Panc1 (cell line): ENCODE data around the gene TAF15. TPM values are rescaled to one million over a fixed set of nuclear protein-coding genes. Genes with fewer than 3 reads are reported as not detected.

ENCODE experiments used
- ATAC-seq: fragments of 200-7000 bp; cut with Tn5 transposase; 2 replicates; pipeline ENCODE4 v1.9.1; 2020; ENCODE audit warnings: mild to moderate bottlenecking, moderate library complexity
- BruUV-seq: library from RNA; stranded (reverse); fragments of 400-500 nt; replicated peaks from 2 replicates; lab custom pipeline; 2021; lab: Mats Ljungman, UMichigan
- CTCF ChIA-PET: fragments of 300-600 bp; sonication (Branson Sonifier 250); formaldehyde crosslinking; loops from one replicate; lab custom pipeline; 2022; ENCODE audit warnings: antibody characterized with exemption; lab: Charles Lee
- POLR2A ChIA-PET: fragments of 300-600 bp; sonication (Branson Sonifier 250); formaldehyde crosslinking; loops from one replicate; lab custom pipeline; 2022; ENCODE audit warnings: antibody characterized with exemption; lab: Charles Lee
- DNase-seq: peaks from one replicate; pipeline ENCODE4 v3.0.0-alpha.2; 2010; ENCODE audit warnings: low read depth, low spot score
- H3K27ac ChIP-seq: 2 replicates; pipeline ENCODE4 v1.5.1; 2011; ENCODE audit warnings: mild to moderate bottlenecking, low read length, inconsistent platforms
- H3K27me3 ChIP-seq: fragments of 200-500 bp; sonication (Bioruptor generic); 2 replicates; pipeline ENCODE4 v1.6.0; 2014; ENCODE audit warnings: low read length, inconsistent platforms; ENCODE audit not compliant: control insufficient read depth, insufficient read depth
- H3K36me3 ChIP-seq: fragments of 200-500 bp; sonication (Bioruptor generic); 2 replicates; pipeline ENCODE4 v1.5.1; 2014; ENCODE audit warnings: inconsistent platforms, mild to moderate bottlenecking, low read length, moderate library complexity; ENCODE audit not compliant: control insufficient read depth, insufficient read depth
- H3K4me1 ChIP-seq: 2 replicates; pipeline ENCODE4 v1.5.1; 2011; ENCODE audit warnings: inconsistent platforms, mild to moderate bottlenecking, low read length, moderate library complexity; ENCODE audit not compliant: control insufficient read depth, insufficient read depth
- H3K4me3 ChIP-seq, 2 experiments: 2 replicates each; pipeline ENCODE4 v1.5.1; 2011 to 2012; ENCODE audit warnings: low read depth in 2 of 2, low read length in 2 of 2, mild to moderate bottlenecking in 2 of 2, inconsistent platforms in 1 of 2, moderate library complexity in 1 of 2
- H3K9me3 ChIP-seq: fragments of 200-500 bp; sonication (Bioruptor generic); 2 replicates; pipeline ENCODE4 v1.5.1; 2014; ENCODE audit warnings: low read depth, mild to moderate bottlenecking, inconsistent platforms, low read length, moderate library complexity; ENCODE audit not compliant: control insufficient read depth, insufficient read depth
- POLR2AphosphoS5 ChIP-seq: IDR thresholded peaks from 2 replicates; pipeline ENCODE4 v1.6.1; 2012; ENCODE audit warnings: mild to moderate bottlenecking, low read depth, low read length, moderate library complexity
- SIN3A ChIP-seq: IDR thresholded peaks from 2 replicates; pipeline ENCODE4 v1.6.1; 2012; ENCODE audit warnings: low read depth, mild to moderate bottlenecking, low read length, moderate library complexity, borderline replicate concordance; ENCODE audit not compliant: insufficient read depth
- TCF7L2 ChIP-seq: IDR thresholded peaks from 2 replicates; pipeline ENCODE4 v1.6.1; 2011; ENCODE audit warnings: mild to moderate bottlenecking, low read depth, low read length, inconsistent platforms
- in situ Hi-C: cut with HindIII; loops from 2 replicates; pipeline ENCODE4 v1.10.0; 2016; ENCODE audit warnings: low sequenced_read_pairs, low pct_unique_long_range_greater_than_20kb
- intact Hi-C: fragments of 100-400 bp; cut with micrococcal nuclease; formaldehyde crosslinking; loops from one replicate; pipeline ENCODE4 v1.10.0; 2022; ENCODE audit not compliant: unreplicated experiment
- total RNA-seq: library from RNA; stranded (reverse); gene quantifications from one replicate; pipeline ENCODE4 v1.2.1, GENCODE V29; 2021; ENCODE audit not compliant: unreplicated experiment
- TF ChIP-seq, protein P1 (sequence below), 2 experiments: IDR thresholded peaks; 2 replicates each; pipeline ENCODE4 v1.6.1; 2011 to 2012; ENCODE audit warnings: low read depth in 2 of 2, control low read depth in 1 of 2, low read length in 1 of 2, mild to moderate bottlenecking in 1 of 2, moderate library complexity in 1 of 2; ENCODE audit not compliant: insufficient read depth in 1 of 2
- TF ChIP-seq, protein P2 (sequence below): fragments of 450-650 bp; IDR thresholded peaks from 2 replicates; pipeline ENCODE4 v1.5.1; 2017; ENCODE audit warnings: mild to moderate bottlenecking

TAF15 gene
- total RNA-seq, 1 experiment from 2014 or later: 249 TPM

DNA sequence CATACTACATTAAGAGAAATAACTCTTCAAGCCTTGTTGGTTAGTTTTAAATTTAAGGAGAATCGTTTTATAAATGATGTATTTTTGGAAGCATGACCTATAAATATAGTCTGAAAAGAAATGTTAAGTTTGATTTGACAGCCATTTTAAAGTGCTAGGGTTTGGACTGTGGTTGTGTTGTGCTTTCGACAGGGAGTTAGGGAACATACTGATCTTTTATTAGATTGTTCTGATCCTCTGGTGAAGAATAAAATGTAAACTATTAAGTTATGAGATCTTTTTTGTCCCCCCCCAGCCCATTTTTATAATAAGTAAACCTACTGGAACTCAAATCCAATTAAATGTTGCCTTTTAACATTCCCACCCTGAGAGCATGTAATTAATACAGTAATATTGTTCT is 12.0 kb downstream of the TAF15 start:
- TF ChIP-seq SIN3A: no peak
- TF ChIP-seq, protein P1, sequence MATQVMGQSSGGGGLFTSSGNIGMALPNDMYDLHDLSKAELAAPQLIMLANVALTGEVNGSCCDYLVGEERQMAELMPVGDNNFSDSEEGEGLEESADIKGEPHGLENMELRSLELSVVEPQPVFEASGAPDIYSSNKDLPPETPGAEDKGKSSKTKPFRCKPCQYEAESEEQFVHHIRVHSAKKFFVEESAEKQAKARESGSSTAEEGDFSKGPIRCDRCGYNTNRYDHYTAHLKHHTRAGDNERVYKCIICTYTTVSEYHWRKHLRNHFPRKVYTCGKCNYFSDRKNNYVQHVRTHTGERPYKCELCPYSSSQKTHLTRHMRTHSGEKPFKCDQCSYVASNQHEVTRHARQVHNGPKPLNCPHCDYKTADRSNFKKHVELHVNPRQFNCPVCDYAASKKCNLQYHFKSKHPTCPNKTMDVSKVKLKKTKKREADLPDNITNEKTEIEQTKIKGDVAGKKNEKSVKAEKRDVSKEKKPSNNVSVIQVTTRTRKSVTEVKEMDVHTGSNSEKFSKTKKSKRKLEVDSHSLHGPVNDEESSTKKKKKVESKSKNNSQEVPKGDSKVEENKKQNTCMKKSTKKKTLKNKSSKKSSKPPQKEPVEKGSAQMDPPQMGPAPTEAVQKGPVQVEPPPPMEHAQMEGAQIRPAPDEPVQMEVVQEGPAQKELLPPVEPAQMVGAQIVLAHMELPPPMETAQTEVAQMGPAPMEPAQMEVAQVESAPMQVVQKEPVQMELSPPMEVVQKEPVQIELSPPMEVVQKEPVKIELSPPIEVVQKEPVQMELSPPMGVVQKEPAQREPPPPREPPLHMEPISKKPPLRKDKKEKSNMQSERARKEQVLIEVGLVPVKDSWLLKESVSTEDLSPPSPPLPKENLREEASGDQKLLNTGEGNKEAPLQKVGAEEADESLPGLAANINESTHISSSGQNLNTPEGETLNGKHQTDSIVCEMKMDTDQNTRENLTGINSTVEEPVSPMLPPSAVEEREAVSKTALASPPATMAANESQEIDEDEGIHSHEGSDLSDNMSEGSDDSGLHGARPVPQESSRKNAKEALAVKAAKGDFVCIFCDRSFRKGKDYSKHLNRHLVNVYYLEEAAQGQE (IDR thresholded peaks at IDR 0.05; ENCODE audit: insufficient read depth in 1 of 2, low read depth in 2 of 2, low read length in 1 of 2): no peak
- TF ChIP-seq POLR2AphosphoS5: no peak
- TF ChIP-seq TCF7L2: no peak
- TF ChIP-seq, protein P2, sequence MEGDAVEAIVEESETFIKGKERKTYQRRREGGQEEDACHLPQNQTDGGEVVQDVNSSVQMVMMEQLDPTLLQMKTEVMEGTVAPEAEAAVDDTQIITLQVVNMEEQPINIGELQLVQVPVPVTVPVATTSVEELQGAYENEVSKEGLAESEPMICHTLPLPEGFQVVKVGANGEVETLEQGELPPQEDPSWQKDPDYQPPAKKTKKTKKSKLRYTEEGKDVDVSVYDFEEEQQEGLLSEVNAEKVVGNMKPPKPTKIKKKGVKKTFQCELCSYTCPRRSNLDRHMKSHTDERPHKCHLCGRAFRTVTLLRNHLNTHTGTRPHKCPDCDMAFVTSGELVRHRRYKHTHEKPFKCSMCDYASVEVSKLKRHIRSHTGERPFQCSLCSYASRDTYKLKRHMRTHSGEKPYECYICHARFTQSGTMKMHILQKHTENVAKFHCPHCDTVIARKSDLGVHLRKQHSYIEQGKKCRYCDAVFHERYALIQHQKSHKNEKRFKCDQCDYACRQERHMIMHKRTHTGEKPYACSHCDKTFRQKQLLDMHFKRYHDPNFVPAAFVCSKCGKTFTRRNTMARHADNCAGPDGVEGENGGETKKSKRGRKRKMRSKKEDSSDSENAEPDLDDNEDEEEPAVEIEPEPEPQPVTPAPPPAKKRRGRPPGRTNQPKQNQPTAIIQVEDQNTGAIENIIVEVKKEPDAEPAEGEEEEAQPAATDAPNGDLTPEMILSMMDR: no peak
- ATAC-seq: no peak
- Histone ChIP-seq H3K4me3 (no peak overlapping the region), H3K4me1 (no peaks in the 10 kb centered on the region), H3K27me3 (no peaks in the 10 kb centered on the region), H3K36me3 (peaks cover 56% of the 10 kb centered on the region), H3K27ac (no peak overlapping the region), H3K9me3 (no peaks in the 10 kb centered on the region)
- intact Hi-C loops (no loop called here), in situ Hi-C loops (no loop called here)
- no peak for DNase-seq
- ChIA-PET CTCF (no interaction called here), POLR2A (no interaction called here)
- no TSS peak for BruUV-seq

DNA sequence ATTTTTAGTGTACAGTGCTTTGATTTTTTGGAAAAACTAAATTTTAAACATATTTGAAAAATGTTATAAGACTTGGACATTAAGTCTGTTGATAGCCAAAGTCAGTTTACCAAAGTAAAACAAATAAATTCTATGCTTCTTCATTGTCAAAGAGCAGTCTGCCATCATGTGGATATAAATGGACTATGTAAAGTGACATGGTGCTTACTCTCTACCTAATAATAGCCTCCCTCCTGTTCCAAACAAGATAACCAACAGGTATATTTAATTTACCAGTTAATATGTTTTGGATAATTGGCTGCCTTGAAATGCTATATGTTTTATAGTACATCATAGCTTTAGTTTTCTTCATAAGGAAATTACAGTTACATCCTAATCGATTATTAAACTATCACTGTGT is 15.9 kb downstream of the TAF15 start:
- peaks cover 54% of the 10 kb centered on the region for H3K36me3 ChIP-seq
- in situ Hi-C loops: no loop called here

More for the DNA sequence above, 15.9 kb downstream of the TAF15 start:
- no peak overlapping the region for H3K4me3 ChIP-seq
- TF ChIP-seq TCF7L2: no peak
- TF ChIP-seq, protein P1 (IDR thresholded peaks at IDR 0.05; ENCODE audit: insufficient read depth in 1 of 2, low read depth in 2 of 2, low read length in 1 of 2): no peak
- TF ChIP-seq POLR2AphosphoS5: no peak
- no peak for TF ChIP-seq SIN3A
- TF ChIP-seq, protein P2: no peak
- no peak for ATAC-seq
- CTCF ChIA-PET: no interaction called here
- H3K9me3 ChIP-seq: no peaks in the 10 kb centered on the region
- intact Hi-C loops: no loop called here
- DNase-seq: no peak
- no peak overlapping the region for H3K27ac ChIP-seq
- H3K27me3 ChIP-seq: no peaks in the 10 kb centered on the region
- H3K4me1 ChIP-seq: no peaks in the 10 kb centered on the region
- no TSS peak for BruUV-seq
- POLR2A ChIA-PET: no interaction called here
